Vagina (tissue), 2 donors: ENCODE measurements around the gene USP51.
"Not testable (repeated sequence)": the region's sequence is repeated elsewhere in the genome, so short reads cannot be mapped to it uniquely, and the experiment has no call there.

Source experiments
- CTCF ChIP-seq, 3 experiments: fragments of 450-650 bp in 2 of 3; fragments of 200-600 bp in 1 of 3; sonication (generic) in 1 of 3; IDR thresholded peaks; one replicate each; pipeline ENCODE4 v1.5.1; 2017 to 2019; ENCODE audit warnings: antibody characterized with exemption in 3 of 3, mild to moderate bottlenecking in 2 of 3, moderate library complexity in 2 of 3
- POLR2A ChIP-seq, 2 donors: fragments of 450-650 bp; IDR thresholded peaks; one replicate each; pipeline ENCODE4 v1.6.1; 2017; ENCODE audit warnings: antibody characterized with exemption in 2 of 2, mild to moderate bottlenecking in 2 of 2, moderate library complexity in 2 of 2

- TF ChIP-seq POLR2A, CTCF (IDR thresholded peaks at IDR 0.05): not testable (repeated sequence)
These were observed 18.9 kb upstream of the USP51 start for GRCh38 chrX:55508410-55509152.
